ENCODE measurements around the gene SENP8. TPM values are rescaled to one million over a fixed set of nuclear protein-coding genes. Genes with fewer than 3 reads are reported as not detected.

SENP8 gene
- total and polyA plus RNA-seq, 4 donors: 0.67 to 1.0 (median 0.88) TPM

GRCh38 chr15:72082176-72082575 is 36.0 kb upstream of the SENP8 start:
- 93% methylated on average over 1 of the region's 1 CpG for WGBS
- no peaks in the 10 kb centered on the region for H3K27me3 ChIP-seq (ENCODE audit: control insufficient read depth in 4 of 4, insufficient read depth in 4 of 4, low read length in 3 of 4)

GRCh38 chr15:72086010-72086697 is 32.0 kb upstream of the SENP8 start:
- Histone ChIP-seq H3K27me3 (ENCODE audit: control insufficient read depth in 4 of 4, insufficient read depth in 4 of 4, low read length in 3 of 4) (no peaks in the 10 kb centered on the region), H3K4me1 (ENCODE audit: control insufficient read depth in 4 of 4, insufficient read depth in 4 of 4, low read length in 3 of 4) (peaks cover 0 to 2% (median 0%) of the 10 kb centered on the region in 4 donors), H3K4me3 (ENCODE audit: low read depth in 1 of 3, low read length in 3 of 3) (no peak overlapping the region), H3K9me3 (ENCODE audit: control insufficient read depth in 4 of 4, low read length in 3 of 4) (no peaks in the 10 kb centered on the region), H3K36me3 (ENCODE audit: control insufficient read depth in 4 of 4, insufficient read depth in 3 of 4, low read depth in 1 of 4, low read length in 3 of 4) (no peaks in the 10 kb centered on the region), H3K9ac (ENCODE audit: low read depth in 1 of 2, low read length in 2 of 2) (no peak overlapping the region), H3K27ac (ENCODE audit: low read depth in 1 of 2, low read length in 2 of 2) (no peak overlapping the region)
- TF ChIP-seq ZBTB33 (IDR thresholded peaks at IDR 0.05) (no peak), CTCF (IDR thresholded peaks at IDR 0.05; ENCODE audit: low read depth, low read length, missing input control) (no peak), REST (IDR thresholded peaks at IDR 0.05) (no peak), HNF4A (conservative IDR thresholded peaks at IDR 0.05) (no peak), EGR1 (IDR thresholded peaks at IDR 0.05; ENCODE audit: low read depth in 2 of 2) (no peak), RAD21 (IDR thresholded peaks at IDR 0.05) (no peak), SP1 (IDR thresholded peaks at IDR 0.05) (no peak), YY1 (IDR thresholded peaks at IDR 0.05) (no peak), RXRA (IDR thresholded peaks at IDR 0.05) (no peak), NR2F2 (IDR thresholded peaks at IDR 0.05) (no peak), GABPA (IDR thresholded peaks at IDR 0.05 in 1 of 2, conservative IDR thresholded peaks at IDR 0.05 in 1 of 2) (no peak), HNF4G (IDR thresholded peaks at IDR 0.05) (no peak), TAF1 (conservative IDR thresholded peaks at IDR 0.05) (no peak), FOXA2 (IDR thresholded peaks at IDR 0.05) (no peak), JUND (IDR thresholded peaks at IDR 0.05) (no peak), ATF3 (IDR thresholded peaks at IDR 0.05) (no peak), FOXA1 (IDR thresholded peaks at IDR 0.05) (no peak)
- no peak for DNase-seq (ENCODE audit: low spot score)
- 91% methylated on average over 11 of the region's 11 CpGs for WGBS

More at GRCh38 chr15:72082176-72082575, 36.0 kb upstream of the SENP8 start:
- Histone ChIP-seq H3K9ac (ENCODE audit: low read depth in 1 of 2, low read length in 2 of 2) (no peak overlapping the region), H3K4me3 (ENCODE audit: low read depth in 1 of 3, low read length in 3 of 3) (no peak overlapping the region), H3K27ac (ENCODE audit: low read depth in 1 of 2, low read length in 2 of 2) (no peak overlapping the region), H3K36me3 (ENCODE audit: control insufficient read depth in 4 of 4, insufficient read depth in 3 of 4, low read depth in 1 of 4, low read length in 3 of 4) (no peaks in the 10 kb centered on the region), H3K9me3 (ENCODE audit: control insufficient read depth in 4 of 4, low read length in 3 of 4) (no peaks in the 10 kb centered on the region), H3K4me1 (ENCODE audit: control insufficient read depth in 4 of 4, insufficient read depth in 4 of 4, low read length in 3 of 4) (no peaks in the 10 kb centered on the region)
- DNase-seq (ENCODE audit: low spot score): no peak
- TF ChIP-seq REST (IDR thresholded peaks at IDR 0.05): no peak
